OCI-LY1 (cell line): ENCODE data around the gene IFI16.
"Not testable (repeated sequence)": the region's sequence is repeated elsewhere in the genome, so short reads cannot be mapped to it uniquely, and the experiment has no call there.

Source experiments
- H2AFZ ChIP-seq: fragments of 200-600 bp; sonication (generic), shearing (Covaris generic); 2 replicates; pipeline ENCODE4 v1.6.0; 2014; ENCODE audit warnings: antibody characterized with exemption, mild to moderate bottlenecking, low read length
- H3F3A ChIP-seq: fragments of 200-600 bp; sonication (generic), shearing (Covaris generic); 2 replicates; pipeline ENCODE4 v1.6.0; 2014; ENCODE audit warnings: mild to moderate bottlenecking, antibody characterized with exemption, low read length, moderate library complexity; ENCODE audit not compliant: insufficient read depth
- H3K27ac ChIP-seq: fragments of 200-600 bp; sonication (generic); 2 replicates; pipeline ENCODE4 v1.5.1; 2014; ENCODE audit warnings: low read length, mixed run types, mild to moderate bottlenecking, low read depth; ENCODE audit not compliant: poor library complexity, severe bottlenecking
- H3K27me3 ChIP-seq: fragments of 200-600 bp; sonication (generic); 2 replicates; pipeline ENCODE4 v1.6.0; 2014; ENCODE audit warnings: antibody characterized with exemption, mild to moderate bottlenecking, low read length, moderate library complexity; ENCODE audit not compliant: insufficient read depth
- H3K36me3 ChIP-seq: fragments of 200-600 bp; sonication (generic); 2 replicates; pipeline ENCODE4 v1.6.1; 2014; ENCODE audit warnings: mild to moderate bottlenecking, antibody characterized with exemption, low read length, moderate library complexity, mixed read lengths; ENCODE audit not compliant: insufficient read depth
- H3K4me1 ChIP-seq: fragments of 200-600 bp; sonication (generic); 2 replicates; pipeline ENCODE4 v1.5.1; 2014; ENCODE audit warnings: mild to moderate bottlenecking, low read length, moderate library complexity; ENCODE audit not compliant: insufficient read depth, severe bottlenecking
- H3K4me2 ChIP-seq: fragments of 200-600 bp; sonication (generic), shearing (Covaris generic); 2 replicates; pipeline ENCODE4 v1.6.1; 2014; ENCODE audit warnings: low read length
- H3K4me3 ChIP-seq: fragments of 200-600 bp; sonication (generic); 2 replicates; pipeline ENCODE4 v1.5.1; 2014; ENCODE audit warnings: low read length, low read depth, mild to moderate bottlenecking, mixed read lengths; ENCODE audit not compliant: poor library complexity, severe bottlenecking
- H3K79me2 ChIP-seq: fragments of 200-600 bp; shearing (Covaris generic); 2 replicates; pipeline ENCODE4 v1.6.1; 2016; ENCODE audit warnings: mixed run types, low read length, mixed read lengths; ENCODE audit not compliant: insufficient read depth
- H3K9ac ChIP-seq: fragments of 200-600 bp; sonication (generic), shearing (Covaris generic); 2 replicates; pipeline ENCODE4 v1.6.1; 2014; ENCODE audit warnings: mild to moderate bottlenecking, low read length, mixed read lengths
- H3K9me2 ChIP-seq: fragments of 200-600 bp; sonication (generic), shearing (Covaris generic); 2 replicates; pipeline ENCODE4 v1.6.1; 2014; ENCODE audit warnings: low read depth, mild to moderate bottlenecking, low read length, mixed read lengths
- H3K9me3 ChIP-seq: fragments of 200-600 bp; shearing (Covaris generic); 2 replicates; pipeline ENCODE4 v1.6.1; 2014; ENCODE audit warnings: low read length, mixed read lengths
- H4K20me1 ChIP-seq: fragments of 200-600 bp; sonication (generic), shearing (Covaris generic); 2 replicates; pipeline ENCODE4 v1.6.0; 2016; ENCODE audit warnings: mild to moderate bottlenecking, low read length; ENCODE audit not compliant: insufficient read depth
- EZH2 ChIP-seq: fragments of 200-600 bp; sonication (generic), shearing (Covaris generic); IDR thresholded peaks from 2 replicates; pipeline ENCODE4 v1.8.0; 2017; ENCODE audit warnings: borderline replicate concordance, mixed run types, mild to moderate bottlenecking, antibody characterized with exemption, low read length, moderate library complexity, mixed read lengths
- TF ChIP-seq, protein P1 (sequence below): fragments of 200-600 bp; sonication (generic), shearing (Covaris generic); IDR thresholded peaks from 2 replicates; pipeline ENCODE4 v1.5.1; 2017; ENCODE audit warnings: mild to moderate bottlenecking, antibody characterized with exemption, low read length, moderate library complexity, mixed read lengths

The IFI16 gene

GRCh38 chr1:159023723-159024122 lies 14.0 kb downstream of the IFI16 start:
- no peak overlapping the region for H3K4me3 ChIP-seq
- H3K79me2 ChIP-seq: peaks cover 35% of the 10 kb centered on the region
- no peak overlapping the region for H3K9ac ChIP-seq
- peaks cover 98% of the 10 kb centered on the region for H3K36me3 ChIP-seq
- H2AFZ ChIP-seq: no peak overlapping the region
- H3K9me3 ChIP-seq: no peaks in the 10 kb centered on the region
- no peaks in the 10 kb centered on the region for H3K27me3 ChIP-seq
- H3F3A ChIP-seq: no peaks in the 10 kb centered on the region
- no peaks in the 10 kb centered on the region for H3K4me1 ChIP-seq
- TF ChIP-seq, protein P1, sequence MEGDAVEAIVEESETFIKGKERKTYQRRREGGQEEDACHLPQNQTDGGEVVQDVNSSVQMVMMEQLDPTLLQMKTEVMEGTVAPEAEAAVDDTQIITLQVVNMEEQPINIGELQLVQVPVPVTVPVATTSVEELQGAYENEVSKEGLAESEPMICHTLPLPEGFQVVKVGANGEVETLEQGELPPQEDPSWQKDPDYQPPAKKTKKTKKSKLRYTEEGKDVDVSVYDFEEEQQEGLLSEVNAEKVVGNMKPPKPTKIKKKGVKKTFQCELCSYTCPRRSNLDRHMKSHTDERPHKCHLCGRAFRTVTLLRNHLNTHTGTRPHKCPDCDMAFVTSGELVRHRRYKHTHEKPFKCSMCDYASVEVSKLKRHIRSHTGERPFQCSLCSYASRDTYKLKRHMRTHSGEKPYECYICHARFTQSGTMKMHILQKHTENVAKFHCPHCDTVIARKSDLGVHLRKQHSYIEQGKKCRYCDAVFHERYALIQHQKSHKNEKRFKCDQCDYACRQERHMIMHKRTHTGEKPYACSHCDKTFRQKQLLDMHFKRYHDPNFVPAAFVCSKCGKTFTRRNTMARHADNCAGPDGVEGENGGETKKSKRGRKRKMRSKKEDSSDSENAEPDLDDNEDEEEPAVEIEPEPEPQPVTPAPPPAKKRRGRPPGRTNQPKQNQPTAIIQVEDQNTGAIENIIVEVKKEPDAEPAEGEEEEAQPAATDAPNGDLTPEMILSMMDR: no peak
- no peak for TF ChIP-seq EZH2
- no peak overlapping the region for H3K27ac ChIP-seq
- H4K20me1 ChIP-seq: no peaks in the 10 kb centered on the region
- H3K4me2 ChIP-seq: no peak overlapping the region
- H3K9me2 ChIP-seq: no peaks in the 10 kb centered on the region

GRCh38 chr1:159025043-159025442 lies 15.3 kb downstream of the IFI16 start:
- peaks cover 40% of the 10 kb centered on the region for H3K79me2 ChIP-seq
- H3F3A ChIP-seq: no peaks in the 10 kb centered on the region
- no peak overlapping the region for H3K9ac ChIP-seq
- H3K27me3 ChIP-seq: no peaks in the 10 kb centered on the region
- no peaks in the 10 kb centered on the region for H4K20me1 ChIP-seq
- TF ChIP-seq EZH2: no peak
- TF ChIP-seq, protein P1: no peak
- H3K9me3 ChIP-seq: no peaks in the 10 kb centered on the region
- no peak overlapping the region for H3K4me2 ChIP-seq
- no peak overlapping the region for H3K4me3 ChIP-seq
- H3K27ac ChIP-seq: no peak overlapping the region
- no peaks in the 10 kb centered on the region for H3K9me2 ChIP-seq
- H3K4me1 ChIP-seq: no peaks in the 10 kb centered on the region
- H3K36me3 ChIP-seq: peaks cover 98% of the 10 kb centered on the region
- no peak overlapping the region for H2AFZ ChIP-seq

DNA sequence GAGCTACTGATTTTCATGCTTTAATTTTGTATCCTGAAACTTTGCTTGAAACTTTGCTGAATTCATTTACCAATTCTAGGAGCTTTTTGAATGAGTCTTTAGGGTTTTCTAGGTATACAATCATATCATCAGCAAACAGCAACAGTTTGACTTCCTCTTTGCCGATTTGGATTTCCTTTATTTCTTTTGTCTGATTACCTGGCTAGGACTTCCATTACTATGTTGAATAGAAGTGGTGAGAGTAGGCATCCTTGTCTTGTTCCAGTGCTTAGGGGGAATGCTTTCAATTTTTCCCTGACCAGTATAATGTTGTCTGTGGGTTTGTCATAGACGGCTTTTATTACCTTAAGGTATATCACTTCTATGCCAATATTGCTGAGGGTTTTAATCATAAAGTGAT lies 17.1 kb downstream of the IFI16 start:
- not testable (repeated sequence) for H3K27me3 ChIP-seq, H4K20me1 ChIP-seq, H3K4me3 ChIP-seq, H3K4me2 ChIP-seq, H3K9me3 ChIP-seq, H2AFZ ChIP-seq, H3K9me2 ChIP-seq, H3F3A ChIP-seq, H3K27ac ChIP-seq, H3K4me1 ChIP-seq, H3K9ac ChIP-seq
- Histone ChIP-seq H3K79me2 (peaks cover 40% of the 10 kb centered on the region), H3K36me3 (peaks cover 98% of the 10 kb centered on the region)

- Histone ChIP-seq H3K9ac (no peak overlapping the region), H2AFZ (no peak overlapping the region), H3K4me2 (no peak overlapping the region), H3K9me3 (no peaks in the 10 kb centered on the region), H3F3A (no peaks in the 10 kb centered on the region), H3K36me3 (peaks cover 99% of the 10 kb centered on the region), H3K27me3 (no peaks in the 10 kb centered on the region), H3K4me3 (no peak overlapping the region), H3K4me1 (no peaks in the 10 kb centered on the region), H4K20me1 (no peaks in the 10 kb centered on the region), H3K79me2 (peaks cover 28% of the 10 kb centered on the region), H3K27ac (no peak overlapping the region), H3K9me2 (no peaks in the 10 kb centered on the region)
- no peak for TF ChIP-seq EZH2
- TF ChIP-seq, protein P1: no peak
Observed at GRCh38 chr1:159030311-159030710, 20.6 kb downstream of the IFI16 start.
